Measurements from ENCODE around the gene S100A8. TPM values are rescaled to one million over a fixed set of nuclear protein-coding genes. Genes with fewer than 3 reads are reported as not detected.
"Not testable (repeated sequence)": the region's sequence is repeated elsewhere in the genome, so short reads cannot be mapped to it uniquely, and the experiment has no call there.

The S100A8 gene
- total and polyA plus RNA-seq, 2 donors: 16.5 to 128 TPM

- H3K36me3 ChIP-seq (ENCODE audit: insufficient read depth): no peaks in the 10 kb centered on the region
- no peak overlapping the region for H3K27ac ChIP-seq (ENCODE audit: low read depth)
- DNase-seq (ENCODE audit: extremely low spot score): no peak
- WGBS: 69% methylated on average over 7 of the region's 7 CpGs
- no peaks in the 10 kb centered on the region for H3K4me1 ChIP-seq (ENCODE audit: insufficient read depth)
- H3K4me3 ChIP-seq (ENCODE audit: low read depth, low read length): no peak overlapping the region
Measured at GRCh38 chr1:153347856-153348255, 43.0 kb downstream of the S100A8 start.

GRCh38 chr1:153347049-153347448 is 43.8 kb downstream of the S100A8 start:
- DNase-seq (ENCODE audit: extremely low spot score); H3K4me3 ChIP-seq (ENCODE audit: low read depth, low read length); H3K36me3 ChIP-seq (ENCODE audit: insufficient read depth); H3K4me1 ChIP-seq (ENCODE audit: insufficient read depth); H3K27ac ChIP-seq (ENCODE audit: low read depth): not testable (repeated sequence)
- WGBS: 69% methylated on average over 14 of the region's 14 CpGs

DNA sequence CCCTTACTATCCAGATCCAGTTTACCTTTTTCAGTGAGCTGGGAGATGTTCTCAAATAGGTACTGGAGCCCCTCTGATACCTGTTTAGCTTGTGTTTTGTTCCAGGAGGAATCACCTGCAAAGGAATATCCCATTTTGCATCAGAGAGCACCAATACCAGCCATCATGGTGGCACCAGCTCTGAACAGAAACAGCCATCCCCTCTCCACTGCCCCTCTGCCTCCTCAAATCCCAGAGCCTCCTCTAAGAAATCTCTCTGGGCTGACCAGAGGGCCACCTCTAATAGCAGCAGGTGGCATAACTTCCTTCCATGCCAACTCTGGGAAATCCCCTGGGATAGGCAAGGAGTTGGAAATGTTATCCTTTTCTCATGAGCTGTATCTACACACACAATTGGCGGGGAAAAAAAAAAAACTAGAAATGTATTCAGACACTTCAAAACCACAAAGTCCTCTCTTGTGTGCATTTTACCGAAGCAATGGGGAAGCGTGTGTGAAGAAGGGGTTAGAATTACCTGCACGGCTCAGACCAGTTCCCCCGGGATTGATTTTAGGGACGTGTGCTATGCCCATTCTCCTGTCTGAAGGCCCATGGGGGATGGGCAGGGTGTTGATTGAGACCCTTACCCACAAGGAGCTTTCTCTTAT is 44.7 kb downstream of the S100A8 start:
- DNase-seq (ENCODE audit: extremely low spot score): no peak
- WGBS: 70% methylated on average over 6 of the region's 6 CpGs
- H3K36me3 ChIP-seq (ENCODE audit: insufficient read depth): no peaks in the 10 kb centered on the region
- H3K27ac ChIP-seq (ENCODE audit: low read depth): no peak overlapping the region
- peaks cover 2% of the 10 kb centered on the region for H3K4me1 ChIP-seq (ENCODE audit: insufficient read depth)
- no peak overlapping the region for H3K4me3 ChIP-seq (ENCODE audit: low read depth, low read length)

DNA sequence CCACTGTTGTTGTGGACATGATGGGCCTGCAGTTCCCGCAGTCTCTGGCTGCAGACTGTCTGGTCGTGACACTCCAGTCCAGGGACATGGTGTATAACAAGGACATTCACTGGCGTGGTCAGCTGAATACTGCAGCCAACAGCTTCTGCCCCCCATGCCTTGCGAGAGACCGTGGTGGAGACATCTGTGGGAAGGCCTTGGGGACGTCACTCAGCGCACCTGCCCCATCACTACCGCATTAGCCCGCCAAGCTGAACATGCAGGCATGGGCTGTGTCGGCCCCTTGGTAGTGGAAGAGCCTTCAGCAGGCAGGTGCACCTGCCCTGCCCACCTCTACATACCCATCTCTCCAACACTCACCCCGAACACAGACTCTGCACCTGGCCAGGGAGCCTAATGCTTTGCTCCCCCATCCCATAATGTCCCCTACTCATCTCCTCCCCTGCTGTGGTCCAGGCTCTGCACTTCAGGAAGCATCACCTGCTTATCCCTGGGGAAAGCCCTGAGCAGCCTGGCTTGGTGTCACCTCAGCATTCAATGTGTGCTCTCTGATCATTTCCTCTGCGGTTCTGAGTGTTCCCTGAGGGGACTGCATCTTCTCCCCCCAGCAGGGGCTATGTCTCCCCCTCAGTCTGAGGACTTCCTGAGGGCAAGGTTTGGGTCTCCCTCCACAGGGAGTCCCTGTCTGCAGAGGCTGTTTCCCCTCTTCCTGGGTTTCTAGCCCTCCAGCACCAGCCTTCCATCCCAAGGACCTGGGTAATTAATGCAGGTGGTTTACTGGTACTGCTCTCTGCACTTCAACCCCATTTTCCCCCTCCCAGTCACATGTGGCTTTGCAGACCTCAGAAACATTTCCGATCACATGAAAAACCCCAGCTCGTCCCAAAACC is 45.4 kb downstream of the S100A8 start:
- no peak overlapping the region for H3K27ac ChIP-seq (ENCODE audit: low read depth)
- WGBS: 86% methylated on average over 14 of the region's 14 CpGs
- no peaks in the 10 kb centered on the region for H3K36me3 ChIP-seq (ENCODE audit: insufficient read depth)
- DNase-seq (ENCODE audit: extremely low spot score): no peak
- H3K4me3 ChIP-seq (ENCODE audit: low read depth, low read length): no peak overlapping the region
- peaks cover 2% of the 10 kb centered on the region for H3K4me1 ChIP-seq (ENCODE audit: insufficient read depth)

DNA sequence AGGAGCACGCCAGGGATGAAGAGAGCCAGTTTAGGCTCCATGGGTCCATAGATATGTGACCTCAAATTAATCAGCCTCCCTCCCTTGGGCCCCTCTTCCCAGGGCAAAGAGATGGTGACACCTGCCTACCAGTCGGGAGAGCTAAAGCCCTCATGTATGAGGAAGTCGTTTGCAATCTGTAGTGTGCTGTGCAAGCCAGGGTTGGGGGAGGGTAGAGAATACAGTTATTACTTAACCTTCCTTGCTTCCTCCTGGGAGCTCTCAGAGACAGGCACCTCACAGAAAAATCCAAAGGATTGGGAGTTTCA is 46.2 kb downstream of the S100A8 start:
- H3K27ac ChIP-seq (ENCODE audit: low read depth): no peak overlapping the region
- no peaks in the 10 kb centered on the region for H3K36me3 ChIP-seq (ENCODE audit: insufficient read depth)
- H3K4me1 ChIP-seq (ENCODE audit: insufficient read depth): peaks cover 2% of the 10 kb centered on the region
- no peak for DNase-seq (ENCODE audit: extremely low spot score)
- WGBS: 49% methylated on average over 3 of the region's 3 CpGs
- no peak overlapping the region for H3K4me3 ChIP-seq (ENCODE audit: low read depth, low read length)

DNA sequence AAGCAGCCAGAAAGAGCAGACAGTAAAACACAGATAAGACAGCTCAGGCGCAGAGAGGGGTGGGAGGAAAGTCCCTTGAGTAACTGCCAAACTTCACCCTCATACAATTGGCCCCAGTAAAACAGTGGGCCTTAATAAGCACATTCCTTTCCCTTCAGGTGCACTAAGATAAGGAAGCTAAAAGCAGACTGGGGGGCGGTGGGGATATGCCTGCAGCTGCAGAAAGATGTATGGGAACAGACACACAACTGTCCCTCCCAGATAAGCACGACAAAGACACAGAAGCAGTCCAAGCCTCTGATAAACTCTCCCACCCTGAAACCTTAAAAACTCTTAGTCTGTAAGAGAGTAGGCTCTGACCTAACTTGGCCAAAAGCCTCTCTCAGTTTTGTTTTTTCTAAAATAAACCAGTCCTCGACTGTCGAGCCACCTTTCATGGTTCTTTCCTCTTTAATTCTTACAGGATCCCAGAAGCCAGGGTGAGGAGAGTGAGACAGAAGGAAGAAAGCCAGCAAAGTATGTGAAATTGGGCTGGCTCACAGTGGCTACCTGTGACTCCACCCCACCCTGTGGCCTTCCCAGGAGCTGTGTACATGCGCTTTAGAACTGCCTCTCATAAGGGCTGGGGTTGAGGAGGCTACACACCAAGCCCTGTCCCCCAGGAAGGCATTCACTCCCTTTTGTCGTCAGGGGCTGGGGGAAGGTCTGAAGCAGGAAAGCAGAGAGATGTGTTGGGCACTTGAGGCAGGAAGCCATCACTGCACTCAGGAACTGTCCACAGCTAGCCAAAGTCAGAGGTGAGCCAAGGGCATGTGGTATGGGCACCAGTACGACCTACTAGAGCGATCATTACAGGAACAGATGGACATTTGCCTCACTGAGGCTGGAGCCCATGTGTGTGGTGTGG is 46.8 kb downstream of the S100A8 start:
- no peak for DNase-seq (ENCODE audit: extremely low spot score)

GRCh38 chr1:153343040-153343681 is 47.7 kb downstream of the S100A8 start:
- H3K4me3 ChIP-seq (ENCODE audit: low read depth, low read length): no peak overlapping the region
- peaks cover 2% of the 10 kb centered on the region for H3K4me1 ChIP-seq (ENCODE audit: insufficient read depth)
- no peak overlapping the region for H3K27ac ChIP-seq (ENCODE audit: low read depth)
- no peak for DNase-seq (ENCODE audit: extremely low spot score)
- no peaks in the 10 kb centered on the region for H3K36me3 ChIP-seq (ENCODE audit: insufficient read depth)
- 42% methylated on average over 5 of the region's 5 CpGs for WGBS

More for the DNA sequence above, 46.8 kb downstream of the S100A8 start:
- no peak overlapping the region for H3K4me3 ChIP-seq (ENCODE audit: low read depth, low read length)
- H3K27ac ChIP-seq (ENCODE audit: low read depth): no peak overlapping the region
- WGBS: 48% methylated on average over 9 of the region's 9 CpGs
- peaks cover 2% of the 10 kb centered on the region for H3K4me1 ChIP-seq (ENCODE audit: insufficient read depth)
- H3K36me3 ChIP-seq (ENCODE audit: insufficient read depth): no peaks in the 10 kb centered on the region

DNA sequence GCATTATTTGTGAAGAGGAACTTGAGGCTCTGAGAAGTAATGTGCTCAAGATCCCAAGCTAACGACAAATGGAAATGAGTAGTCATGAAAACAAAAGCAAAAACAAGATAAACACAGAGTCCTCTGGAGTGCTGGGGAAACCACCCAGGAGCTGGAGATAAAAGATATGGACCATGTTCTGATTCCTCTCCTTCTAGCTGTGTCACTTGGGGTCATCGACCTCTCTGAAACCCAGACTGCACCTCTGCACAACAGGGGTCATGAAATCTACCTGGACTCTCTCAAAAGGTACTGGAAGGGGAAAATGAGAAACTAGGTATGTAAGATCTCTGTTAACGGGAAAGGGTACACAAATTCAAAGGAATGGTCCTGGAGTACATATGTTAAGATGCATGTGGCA is 48.7 kb downstream of the S100A8 start:
- 74% methylated on average over 3 of the region's 3 CpGs for WGBS

GRCh38 chr1:153341431-153341934 is 49.4 kb downstream of the S100A8 start:
- WGBS: 93% methylated on average over 4 of the region's 4 CpGs
- no peak overlapping the region for H3K27ac ChIP-seq (ENCODE audit: low read depth)
- no peaks in the 10 kb centered on the region for H3K36me3 ChIP-seq (ENCODE audit: insufficient read depth)
- DNase-seq (ENCODE audit: extremely low spot score): no peak
- no peak overlapping the region for H3K4me3 ChIP-seq (ENCODE audit: low read depth, low read length)
- peaks cover 2% of the 10 kb centered on the region for H3K4me1 ChIP-seq (ENCODE audit: insufficient read depth)

More for the DNA sequence above, 48.7 kb downstream of the S100A8 start:
- Histone ChIP-seq H3K4me3 (ENCODE audit: low read depth, low read length) (no peak overlapping the region), H3K27ac (ENCODE audit: low read depth) (no peak overlapping the region), H3K4me1 (ENCODE audit: insufficient read depth) (peaks cover 2% of the 10 kb centered on the region), H3K36me3 (ENCODE audit: insufficient read depth) (no peaks in the 10 kb centered on the region)
- no peak for DNase-seq (ENCODE audit: extremely low spot score)

DNA sequence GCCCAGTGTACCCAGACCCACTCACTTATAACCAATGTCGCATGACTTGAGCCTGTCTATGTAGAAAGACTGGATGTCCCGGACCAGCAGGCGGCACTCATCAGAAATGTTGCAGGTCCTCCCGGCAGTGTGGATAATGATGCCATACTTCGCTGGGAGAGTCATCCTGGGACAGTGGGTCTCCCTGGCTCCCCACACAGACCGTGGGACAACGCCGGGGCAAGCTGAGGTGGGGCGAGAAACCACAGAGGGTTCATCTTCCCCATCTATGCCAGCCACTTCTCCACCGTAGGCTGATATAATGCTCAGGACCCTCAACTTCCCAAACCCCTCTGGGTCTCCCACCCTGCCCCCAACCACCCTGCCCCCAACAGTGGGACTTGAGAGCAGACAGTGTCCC is 50.5 kb downstream of the S100A8 start:
- no peaks in the 10 kb centered on the region for H3K36me3 ChIP-seq (ENCODE audit: insufficient read depth)
- no peak overlapping the region for H3K27ac ChIP-seq (ENCODE audit: low read depth)
- no peak overlapping the region for H3K4me3 ChIP-seq (ENCODE audit: low read depth, low read length)
- peaks cover 2% of the 10 kb centered on the region for H3K4me1 ChIP-seq (ENCODE audit: insufficient read depth)
- WGBS: 84% methylated on average over 10 of the region's 10 CpGs
- no peak for DNase-seq (ENCODE audit: extremely low spot score)
